ENCODE data around the gene ATP2A1.
"Not testable (repeated sequence)": the region's sequence is repeated elsewhere in the genome, so short reads cannot be mapped to it uniquely, and the experiment has no call there.

ATP2A1 gene

GRCh38 chr16:28938721-28939120 is 60.4 kb downstream of the ATP2A1 start:
- Histone ChIP-seq H3K9me2 (ENCODE audit: low read depth, low read length) (no peaks in the 10 kb centered on the region), H3K27me3 (ENCODE audit: insufficient read depth, low read length) (no peaks in the 10 kb centered on the region), H4K20me1 (ENCODE audit: insufficient read depth, low read length) (no peaks in the 10 kb centered on the region), H2AFZ (ENCODE audit: low read length) (no peak overlapping the region), H3K9ac (ENCODE audit: low read length) (no peak overlapping the region), H3K9me3 (ENCODE audit: low read length) (no peaks in the 10 kb centered on the region), H3K4me3 (ENCODE audit: low read depth, low read length, poor library complexity, severe bottlenecking) (no peak overlapping the region), H3K79me2 (ENCODE audit: insufficient read depth, low read length) (no peaks in the 10 kb centered on the region), H3F3A (ENCODE audit: insufficient read depth, low read length) (no peaks in the 10 kb centered on the region), H3K4me1 (ENCODE audit: insufficient read depth, low read length, severe bottlenecking) (no peaks in the 10 kb centered on the region), H3K4me2 (ENCODE audit: low read length) (no peak overlapping the region), H3K27ac (ENCODE audit: low read depth, low read length, poor library complexity, severe bottlenecking) (no peak overlapping the region), H3K36me3 (ENCODE audit: insufficient read depth, low read length) (peaks cover 42% of the 10 kb centered on the region)
- no peak for TF ChIP-seq EZH2 (IDR thresholded peaks at IDR 0.05; ENCODE audit: borderline replicate concordance, low read length)
- TF ChIP-seq, protein P1, sequence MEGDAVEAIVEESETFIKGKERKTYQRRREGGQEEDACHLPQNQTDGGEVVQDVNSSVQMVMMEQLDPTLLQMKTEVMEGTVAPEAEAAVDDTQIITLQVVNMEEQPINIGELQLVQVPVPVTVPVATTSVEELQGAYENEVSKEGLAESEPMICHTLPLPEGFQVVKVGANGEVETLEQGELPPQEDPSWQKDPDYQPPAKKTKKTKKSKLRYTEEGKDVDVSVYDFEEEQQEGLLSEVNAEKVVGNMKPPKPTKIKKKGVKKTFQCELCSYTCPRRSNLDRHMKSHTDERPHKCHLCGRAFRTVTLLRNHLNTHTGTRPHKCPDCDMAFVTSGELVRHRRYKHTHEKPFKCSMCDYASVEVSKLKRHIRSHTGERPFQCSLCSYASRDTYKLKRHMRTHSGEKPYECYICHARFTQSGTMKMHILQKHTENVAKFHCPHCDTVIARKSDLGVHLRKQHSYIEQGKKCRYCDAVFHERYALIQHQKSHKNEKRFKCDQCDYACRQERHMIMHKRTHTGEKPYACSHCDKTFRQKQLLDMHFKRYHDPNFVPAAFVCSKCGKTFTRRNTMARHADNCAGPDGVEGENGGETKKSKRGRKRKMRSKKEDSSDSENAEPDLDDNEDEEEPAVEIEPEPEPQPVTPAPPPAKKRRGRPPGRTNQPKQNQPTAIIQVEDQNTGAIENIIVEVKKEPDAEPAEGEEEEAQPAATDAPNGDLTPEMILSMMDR (IDR thresholded peaks at IDR 0.05; ENCODE audit: low read length) = no peak

DNA sequence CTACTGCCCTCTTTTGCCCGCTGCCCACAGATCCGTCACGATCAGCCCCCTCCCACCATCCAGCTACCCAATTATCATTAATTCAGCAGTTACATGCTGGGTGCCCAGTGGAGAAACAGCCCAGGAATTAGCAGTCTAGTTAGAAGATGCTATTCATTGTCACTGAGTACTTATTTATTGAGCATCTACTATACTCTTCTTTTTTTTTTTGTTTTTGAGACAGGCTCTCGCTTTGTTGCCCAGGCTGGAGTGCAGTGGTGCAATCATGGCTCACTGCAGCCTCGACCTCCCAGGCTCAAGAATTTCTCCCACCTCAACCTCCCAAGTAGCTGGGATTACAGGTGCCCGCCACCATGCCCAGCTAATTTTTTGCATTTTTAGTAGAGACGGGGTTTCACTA is 61.5 kb downstream of the ATP2A1 start:
- not testable (repeated sequence) for H2AFZ ChIP-seq (ENCODE audit: low read length); H3K4me3 ChIP-seq (ENCODE audit: low read depth, low read length, poor library complexity, severe bottlenecking); H3K9me3 ChIP-seq (ENCODE audit: low read length); H3K79me2 ChIP-seq (ENCODE audit: insufficient read depth, low read length); H3K9ac ChIP-seq (ENCODE audit: low read length); H3K4me2 ChIP-seq (ENCODE audit: low read length); H3K27me3 ChIP-seq (ENCODE audit: insufficient read depth, low read length); H3K27ac ChIP-seq (ENCODE audit: low read depth, low read length, poor library complexity, severe bottlenecking); H3K4me1 ChIP-seq (ENCODE audit: insufficient read depth, low read length, severe bottlenecking); H3F3A ChIP-seq (ENCODE audit: insufficient read depth, low read length); H4K20me1 ChIP-seq (ENCODE audit: insufficient read depth, low read length); H3K9me2 ChIP-seq (ENCODE audit: low read depth, low read length)
- peaks cover 33% of the 10 kb centered on the region for H3K36me3 ChIP-seq (ENCODE audit: insufficient read depth, low read length)

- Histone ChIP-seq H3K9ac (ENCODE audit: low read length) (no peak overlapping the region), H3K4me2 (ENCODE audit: low read length) (no peak overlapping the region)
Observed at GRCh38 chr16:28943281-28943680, 65.0 kb downstream of the ATP2A1 start.

GRCh38 chr16:28946681-28947080 is 68.4 kb downstream of the ATP2A1 start:
- Histone ChIP-seq H3K4me3 (ENCODE audit: low read depth, low read length, poor library complexity, severe bottlenecking) (no peak overlapping the region), H3K27me3 (ENCODE audit: insufficient read depth, low read length) (no peaks in the 10 kb centered on the region), H3K4me1 (ENCODE audit: insufficient read depth, low read length, severe bottlenecking) (peaks cover 16% of the 10 kb centered on the region), H3K9ac (ENCODE audit: low read length) (no peak overlapping the region), H4K20me1 (ENCODE audit: insufficient read depth, low read length) (no peaks in the 10 kb centered on the region), H3K36me3 (ENCODE audit: insufficient read depth, low read length) (no peaks in the 10 kb centered on the region), H3K9me3 (ENCODE audit: low read length) (no peaks in the 10 kb centered on the region), H3K27ac (ENCODE audit: low read depth, low read length, poor library complexity, severe bottlenecking) (no peak overlapping the region), H2AFZ (ENCODE audit: low read length) (no peak overlapping the region), H3K79me2 (ENCODE audit: insufficient read depth, low read length) (peaks cover 7% of the 10 kb centered on the region), H3F3A (ENCODE audit: insufficient read depth, low read length) (0 out of 2 replicates have a peak, but pooled peaks cover 3% of the 10 kb centered on the region), H3K9me2 (ENCODE audit: low read depth, low read length) (no peaks in the 10 kb centered on the region), H3K4me2 (ENCODE audit: low read length) (no peak overlapping the region)
- TF ChIP-seq, protein P1 (IDR thresholded peaks at IDR 0.05; ENCODE audit: low read length) = no peak
- TF ChIP-seq EZH2 (IDR thresholded peaks at IDR 0.05; ENCODE audit: borderline replicate concordance, low read length) = no peak

More at GRCh38 chr16:28943281-28943680, 65.0 kb downstream of the ATP2A1 start:
- H3K36me3 ChIP-seq (ENCODE audit: insufficient read depth, low read length) = peaks cover 11% of the 10 kb centered on the region
- no peaks in the 10 kb centered on the region for H4K20me1 ChIP-seq (ENCODE audit: insufficient read depth, low read length)
- H3F3A ChIP-seq (ENCODE audit: insufficient read depth, low read length) = 0 out of 2 replicates have a peak, but pooled peaks cover 3% of the 10 kb centered on the region
- no peaks in the 10 kb centered on the region for H3K9me3 ChIP-seq (ENCODE audit: low read length)
- no peak overlapping the region for H3K27ac ChIP-seq (ENCODE audit: low read depth, low read length, poor library complexity, severe bottlenecking)
- H3K27me3 ChIP-seq (ENCODE audit: insufficient read depth, low read length) = no peaks in the 10 kb centered on the region
- H3K4me1 ChIP-seq (ENCODE audit: insufficient read depth, low read length, severe bottlenecking) = peaks cover 8% of the 10 kb centered on the region
- no peaks in the 10 kb centered on the region for H3K79me2 ChIP-seq (ENCODE audit: insufficient read depth, low read length)
- no peak for TF ChIP-seq EZH2 (IDR thresholded peaks at IDR 0.05; ENCODE audit: borderline replicate concordance, low read length)
- TF ChIP-seq, protein P1 (IDR thresholded peaks at IDR 0.05; ENCODE audit: low read length) = no peak
- no peak overlapping the region for H3K4me3 ChIP-seq (ENCODE audit: low read depth, low read length, poor library complexity, severe bottlenecking)
- H3K9me2 ChIP-seq (ENCODE audit: low read depth, low read length) = no peaks in the 10 kb centered on the region
- no peak overlapping the region for H2AFZ ChIP-seq (ENCODE audit: low read length)
